Right ventricle myocardium superior (tissue), 1 donor: ENCODE data around the gene VPS13D. TPM values are rescaled to one million over a fixed set of nuclear protein-coding genes. Genes with fewer than 3 reads are reported as not detected.
"Not testable (repeated sequence)": the region's sequence is repeated elsewhere in the genome, so short reads cannot be mapped to it uniquely, and the experiment has no call there.

ENCODE experiments used
- ATAC-seq: fragments of 200-7000 bp; cut with Tn5 transposase; one replicate; pipeline ENCODE4 v1.9.1; 2020; ENCODE audit warnings: mild to moderate bottlenecking; ENCODE audit not compliant: poor library complexity
- DNase-seq: peaks from one replicate; pipeline ENCODE4 v3.0.0-alpha.2; 2020
- intact Hi-C: fragments of 100-400 bp; cut with DNase I; formaldehyde crosslinking; loops from one replicate; pipeline ENCODE4 v1.11.2; 2022
- total RNA-seq: library from RNA; stranded (reverse); fragmentation: NEBNext Ultra II Directional; extraction: Animal tissue kit (Norgen Biotek cat#: 25700); gene quantifications from one replicate; pipeline ENCODE4 v1.2.1, GENCODE V29; 2021
- donor health status: DM: no; HTN: yes; CAD: no; lungs with severe emphysema.

Gene VPS13D
- total RNA-seq, 1 donor from 2014 or later = 63.3 TPM

DNA sequence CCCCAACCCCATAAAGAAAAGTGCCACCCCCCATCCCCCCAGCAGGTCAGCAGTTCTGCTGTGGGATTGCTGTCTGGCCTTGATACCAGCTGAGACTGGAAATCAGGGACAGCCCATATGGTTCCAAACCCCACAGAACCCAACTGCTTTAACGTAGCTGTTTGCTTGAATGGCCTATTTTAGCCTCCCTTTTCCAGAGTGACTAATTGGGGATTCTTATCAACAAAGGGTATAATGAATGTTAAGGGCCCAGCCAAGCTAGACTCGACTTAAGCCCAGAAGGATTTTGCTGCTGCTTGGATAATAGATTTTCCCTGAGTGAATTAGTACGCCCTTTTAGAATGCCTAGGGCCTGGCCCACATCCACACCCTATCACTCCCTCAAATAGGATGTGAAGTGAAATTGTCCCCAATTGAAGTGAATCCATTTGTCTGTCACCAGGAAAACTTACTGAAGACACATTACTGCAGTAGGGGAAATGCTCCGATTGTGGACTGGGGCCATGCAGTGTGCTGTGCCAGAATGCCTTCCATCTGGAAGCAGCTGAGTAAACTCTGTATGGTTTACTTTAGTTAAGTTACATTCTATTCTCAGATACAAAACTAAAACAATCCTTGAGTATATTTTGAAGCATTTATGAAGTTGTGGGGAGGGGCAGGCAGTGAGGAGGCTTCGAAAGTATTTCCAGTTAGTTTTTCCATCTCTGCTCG, 231.2 kb downstream of the VPS13D start:
- peak; percentile 61 for ATAC-seq
- intact Hi-C loops = loop anchor here (5.0 kb wide), 1 partner anchor 141 kb away; no protein-coding TSS in a partner anchor
- DNase-seq = peak; percentile 81

DNA sequence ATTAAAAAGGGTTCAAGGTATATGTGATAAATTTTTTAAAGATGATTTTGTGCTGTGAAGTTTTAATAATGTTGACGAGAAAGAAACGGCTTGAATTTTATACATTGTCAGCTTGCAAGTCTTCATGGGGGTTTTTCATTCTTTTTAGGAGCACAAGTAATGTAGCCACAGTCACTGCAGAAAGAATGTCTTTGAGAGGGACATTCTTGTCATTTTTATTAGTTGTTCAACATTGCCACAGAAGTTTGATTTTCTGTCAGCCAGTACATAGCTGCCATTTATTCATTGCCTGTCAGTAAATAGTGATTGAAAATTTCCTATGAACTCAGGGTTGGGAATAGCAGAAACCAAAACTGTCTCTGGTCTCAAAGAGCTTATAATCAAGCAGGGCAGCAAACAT, 231.9 kb downstream of the VPS13D start:
- no peak for DNase-seq
- intact Hi-C loops = loop anchor here (5.0 kb wide), 1 partner anchor 141 kb away; no protein-coding TSS in a partner anchor
- no peak for ATAC-seq

DNA sequence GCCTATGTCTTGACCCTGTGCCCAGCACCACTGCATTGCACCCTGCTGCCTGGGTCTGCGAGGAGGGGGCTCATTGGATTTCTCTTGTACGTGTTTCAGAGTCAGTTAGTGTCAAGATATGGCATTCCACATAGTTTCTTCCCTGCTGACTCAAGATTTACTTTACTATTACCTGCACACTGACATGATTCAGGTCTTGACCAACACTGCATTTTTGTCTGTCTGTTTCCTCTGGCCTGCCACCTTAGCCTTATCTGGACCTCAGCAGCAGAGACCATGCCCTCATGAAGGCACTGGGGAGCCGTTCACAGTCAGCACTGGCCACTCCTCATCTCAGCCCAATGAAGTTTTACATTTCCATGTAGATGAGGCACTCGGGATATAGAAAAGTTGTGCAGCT, 232.8 kb downstream of the VPS13D start:
- intact Hi-C loops = loop anchor here (5.0 kb wide), 1 partner anchor 140 kb away; no protein-coding TSS in a partner anchor
- ATAC-seq (no peak), DNase-seq (no peak)

DNA sequence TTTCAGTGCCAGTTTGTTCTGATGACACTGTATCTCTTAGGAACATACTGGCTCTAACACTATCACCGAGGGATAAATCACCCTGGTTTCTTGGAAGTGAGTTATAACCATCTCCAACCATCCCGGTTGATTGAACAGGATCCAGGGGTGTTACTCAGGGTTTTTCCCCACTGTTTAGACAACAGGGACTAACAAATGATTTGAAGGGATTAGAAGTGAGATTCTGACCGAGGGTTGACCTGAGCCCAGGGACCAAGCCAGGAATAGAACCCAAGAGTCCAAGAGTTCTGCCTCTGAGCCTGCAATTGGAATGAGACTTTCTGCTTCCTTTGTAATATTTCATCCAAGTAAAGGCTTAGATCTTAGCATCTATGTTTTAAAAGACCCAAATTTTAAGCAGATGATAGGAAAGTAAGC, 234.2 kb downstream of the VPS13D start:
- peak; percentile 33 for ATAC-seq
- intact Hi-C loops = loop anchor here (5.0 kb wide), 1 partner anchor 138 kb away; no protein-coding TSS in a partner anchor
- DNase-seq = no peak

DNA sequence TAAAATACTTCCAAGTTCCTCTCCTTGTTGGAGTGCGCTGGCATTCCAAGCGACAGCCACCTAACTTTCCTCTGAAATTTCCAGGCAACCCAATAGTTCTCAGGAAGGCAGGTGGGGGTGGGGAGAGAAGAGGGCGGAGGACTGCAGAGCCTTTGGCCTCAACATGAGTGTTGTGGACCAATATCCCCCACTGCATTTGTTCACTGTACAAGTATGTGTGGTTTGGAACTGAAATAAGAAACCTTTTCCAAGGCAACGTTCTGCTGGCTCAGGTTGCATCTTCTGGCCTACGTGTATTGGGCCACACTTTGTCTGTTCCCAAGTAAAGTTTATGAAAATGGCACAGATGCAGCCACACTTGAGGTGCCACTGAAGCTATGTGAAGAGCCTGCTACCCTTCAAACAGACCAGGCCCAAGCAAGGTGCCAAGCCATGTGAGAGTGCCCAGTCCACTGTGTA, 234.8 kb downstream of the VPS13D start:
- ATAC-seq (peak; percentile 44), DNase-seq (no peak)
- intact Hi-C loops = loop anchor here (5.0 kb wide), 1 partner anchor 138 kb away; no protein-coding TSS in a partner anchor

DNA sequence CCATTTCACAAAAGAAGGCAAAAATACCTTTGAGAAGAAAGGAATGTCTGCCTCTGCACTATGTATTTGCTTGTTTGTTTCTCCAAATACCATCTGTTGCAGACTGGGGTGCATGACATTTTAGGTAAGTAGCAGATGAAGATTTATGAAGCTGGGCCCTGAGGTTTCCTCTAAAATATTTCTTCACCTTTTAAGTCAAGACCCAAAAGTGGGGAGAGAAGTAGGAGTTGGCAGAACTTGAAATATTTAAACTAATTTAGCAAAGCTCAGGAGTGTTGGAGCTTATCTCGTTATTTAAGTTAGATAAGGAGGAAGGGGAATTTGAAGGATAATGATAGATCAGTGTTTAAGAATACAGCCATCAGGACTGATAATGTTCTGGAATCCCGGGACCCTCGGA, 235.3 kb downstream of the VPS13D start:
- DNase-seq = no peak
- intact Hi-C loops = no loop called here
- no peak for ATAC-seq

DNA sequence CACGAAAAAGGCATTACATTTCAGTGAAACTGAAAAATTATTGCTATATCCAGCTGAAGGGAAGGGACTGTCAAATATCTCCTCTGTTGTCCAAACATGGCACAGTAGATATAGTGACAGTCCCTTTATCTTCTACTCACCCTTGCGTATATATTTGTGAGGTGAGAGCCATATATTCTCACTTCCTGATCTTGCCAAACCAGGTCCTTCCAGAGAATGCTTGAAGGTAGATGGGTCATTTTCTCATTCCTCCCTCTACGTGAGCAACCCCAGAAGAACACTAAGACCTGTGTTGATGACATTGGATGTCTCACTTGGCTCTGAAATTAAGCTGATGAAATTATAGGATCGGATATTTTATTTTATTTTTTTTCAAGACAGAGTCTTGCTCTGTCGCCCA, 237.0 kb downstream of the VPS13D start:
- intact Hi-C loops = no loop called here
- ATAC-seq (no peak), DNase-seq (no peak)

DNA sequence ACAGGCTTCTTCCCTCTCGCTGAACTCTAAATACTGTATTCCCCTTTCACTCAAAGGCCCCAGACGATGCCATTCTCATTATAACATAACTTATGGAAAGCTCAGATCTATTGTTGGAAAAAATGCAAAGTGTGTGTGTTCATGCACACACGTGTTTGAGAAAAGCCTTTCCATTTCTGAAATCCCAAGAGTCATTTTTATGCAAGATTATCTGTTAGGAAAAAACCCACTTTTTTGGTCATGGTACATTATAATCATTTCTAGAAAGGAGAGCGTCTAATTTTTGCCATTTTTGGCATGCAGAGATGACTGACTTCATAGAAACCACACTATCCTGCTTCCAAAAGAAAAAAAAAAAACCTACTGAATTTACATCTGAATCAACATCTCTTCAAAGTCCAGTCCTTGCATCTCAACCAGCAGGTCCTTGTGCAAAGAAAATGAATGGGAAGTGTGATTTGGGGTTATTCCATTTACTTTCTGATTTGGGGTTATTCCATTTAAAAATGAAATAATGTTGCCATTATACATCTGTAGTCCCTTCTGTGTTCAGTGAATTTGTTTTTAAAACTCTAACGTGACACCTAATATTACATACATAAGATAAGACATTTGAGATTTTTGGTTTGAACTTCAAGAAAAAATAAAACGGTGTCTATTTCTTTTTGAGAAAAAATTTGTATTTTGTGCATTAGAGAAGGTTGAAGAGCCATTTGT, 237.9 kb downstream of the VPS13D start:
- intact Hi-C loops = no loop called here
- DNase-seq = no peak
- no peak for ATAC-seq

DNA sequence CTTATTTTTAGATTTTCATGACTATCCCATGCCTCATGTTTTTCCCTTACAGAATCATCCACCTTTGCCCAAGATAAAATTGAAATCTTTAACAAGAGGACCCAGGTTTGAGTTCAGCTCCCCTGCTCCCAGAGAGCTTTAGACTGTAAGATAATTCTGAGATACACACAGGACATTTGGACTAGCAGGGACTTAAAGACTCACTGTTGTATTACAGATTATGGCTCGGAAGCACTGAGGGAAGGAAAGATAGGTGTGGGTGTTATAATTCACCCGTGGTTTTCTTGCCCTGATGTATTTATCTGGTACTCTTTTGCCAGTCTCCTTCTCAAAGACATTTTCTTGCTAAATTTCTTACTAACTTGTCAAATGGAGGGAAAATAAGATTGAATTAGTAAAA, 238.5 kb downstream of the VPS13D start:
- DNase-seq (no peak), ATAC-seq (no peak)
- intact Hi-C loops = no loop called here

DNA sequence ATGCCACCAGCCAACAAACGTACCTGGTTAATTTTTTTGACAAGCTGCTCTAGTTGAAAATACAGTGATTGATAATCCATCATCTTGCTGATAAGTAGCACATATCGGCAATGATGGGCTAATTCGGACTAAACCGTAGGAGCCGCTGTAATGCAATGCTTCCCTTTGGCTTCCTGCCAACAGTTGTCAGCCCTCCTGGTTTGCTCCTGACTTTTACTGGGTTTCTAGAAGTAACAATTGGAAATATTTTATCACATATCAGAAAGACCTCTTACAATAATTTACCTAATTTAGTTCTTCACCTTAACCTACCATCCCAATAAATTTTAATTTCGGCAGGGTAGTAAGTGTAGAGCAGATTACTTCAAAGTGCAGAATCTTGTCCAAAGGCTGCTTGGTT, 239.7 kb downstream of the VPS13D start:
- intact Hi-C loops = no loop called here
- no peak for DNase-seq
- ATAC-seq = no peak

DNA sequence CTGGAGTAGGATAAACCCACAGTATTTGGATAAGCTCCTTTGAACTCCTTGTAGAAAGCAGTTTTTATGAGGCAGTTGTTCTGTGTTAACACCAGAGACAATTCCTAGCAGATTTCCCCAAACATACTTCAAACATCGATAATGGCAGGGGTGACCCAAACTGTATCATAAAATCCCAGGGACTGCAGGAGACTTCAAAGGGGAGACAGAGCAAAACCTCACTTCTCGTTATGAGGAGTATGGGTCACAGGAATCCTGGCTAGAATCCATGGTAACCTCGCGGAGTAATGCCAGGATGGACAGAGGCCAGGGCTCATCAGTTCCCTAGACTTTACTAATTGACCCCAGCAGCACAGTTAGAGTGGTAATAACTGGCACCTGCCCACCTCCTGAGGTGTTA, 240.2 kb downstream of the VPS13D start:
- ATAC-seq (no peak), DNase-seq (no peak)
- intact Hi-C loops = no loop called here

DNA sequence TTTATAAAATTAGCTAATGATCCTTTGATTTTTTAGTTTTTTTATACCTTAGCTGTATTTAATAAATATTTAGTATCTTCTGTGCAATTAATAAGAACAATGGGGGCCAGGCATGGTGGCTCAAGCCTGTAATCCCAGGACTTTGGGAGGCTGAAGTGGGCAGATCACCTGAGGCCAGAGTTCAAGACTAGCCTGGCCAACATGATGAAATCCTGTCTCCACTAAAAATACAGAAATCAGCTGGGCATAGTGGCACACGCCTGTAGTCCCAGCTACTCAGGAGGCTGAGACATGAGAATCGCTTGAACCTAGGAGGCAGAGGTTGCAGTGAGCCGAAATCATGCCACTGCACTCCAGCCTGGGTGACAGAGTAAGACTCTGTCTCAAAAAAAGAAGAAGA, 241.1 kb downstream of the VPS13D start:
- DNase-seq, intact Hi-C loops, ATAC-seq: not testable (repeated sequence)

DNA sequence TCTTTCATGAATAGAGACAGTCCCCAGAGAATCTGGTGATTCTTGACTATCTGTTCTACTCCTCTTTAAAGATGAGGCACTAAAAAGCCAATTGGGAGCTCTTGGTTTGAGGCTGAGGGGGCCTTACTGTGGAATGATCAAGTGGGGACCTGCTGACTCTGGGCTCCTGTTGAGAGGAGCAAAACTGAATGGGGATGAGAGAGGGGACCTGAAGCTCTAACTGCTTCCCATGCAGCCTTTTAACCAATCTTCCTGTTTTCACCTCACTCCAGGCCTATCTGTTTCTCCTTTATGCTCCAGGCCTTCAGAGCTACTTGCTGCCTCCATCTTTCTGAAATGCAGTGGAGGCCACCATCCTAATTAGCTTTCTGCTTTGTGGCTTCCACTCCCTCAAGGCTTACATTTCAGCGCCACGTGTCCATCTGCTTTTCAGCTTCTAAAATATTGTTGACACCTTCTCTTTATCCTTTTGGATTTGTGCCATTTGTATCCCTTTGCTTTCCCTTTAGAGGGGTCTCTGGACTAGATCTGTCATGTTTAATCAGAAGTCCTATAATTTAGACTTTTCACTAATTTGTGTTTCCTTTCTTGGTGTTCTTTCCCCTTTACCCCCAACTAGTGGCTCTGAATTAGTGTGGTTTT, 242.4 kb downstream of the VPS13D start:
- DNase-seq (no peak), ATAC-seq (no peak)
- intact Hi-C loops = no loop called here

DNA sequence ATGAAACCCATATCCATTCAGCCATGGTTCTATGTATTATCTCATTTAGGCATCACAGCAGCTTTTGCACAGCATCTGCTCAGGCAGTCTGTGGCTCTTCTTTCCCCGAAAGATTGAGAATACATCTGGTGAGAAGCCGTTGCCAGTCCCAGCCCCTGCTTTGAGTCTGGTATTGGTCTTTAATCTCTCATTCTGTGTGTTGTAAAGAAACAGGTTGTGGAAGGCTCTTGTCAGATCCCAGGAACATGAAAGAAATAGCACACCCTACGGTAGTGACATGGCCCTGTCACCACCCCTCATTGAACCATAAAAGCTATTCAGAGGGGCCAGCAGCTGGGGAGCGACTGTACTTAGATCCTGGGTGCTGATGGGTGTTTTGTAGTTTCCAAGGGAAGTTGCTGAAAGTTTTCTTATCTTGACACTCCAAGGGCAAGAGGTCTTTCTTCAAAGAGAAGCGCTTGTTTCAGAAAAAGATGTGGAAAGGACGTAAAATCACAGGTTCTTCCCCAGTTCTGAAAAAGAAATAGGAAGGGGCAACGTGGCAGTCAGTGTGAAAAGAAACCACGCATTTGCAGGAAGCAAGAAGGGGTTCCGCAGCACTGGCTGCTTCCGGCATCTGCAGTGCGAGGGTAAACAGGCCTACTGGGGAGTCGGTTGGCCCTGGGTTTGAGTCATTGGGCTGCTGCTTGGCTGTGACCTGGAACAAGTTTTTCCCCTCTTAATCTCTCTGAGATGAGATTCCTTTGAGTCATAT, 243.1 kb downstream of the VPS13D start:
- DNase-seq (peak; percentile 43), ATAC-seq (peak; percentile 24)
- intact Hi-C loops = no loop called here

DNA sequence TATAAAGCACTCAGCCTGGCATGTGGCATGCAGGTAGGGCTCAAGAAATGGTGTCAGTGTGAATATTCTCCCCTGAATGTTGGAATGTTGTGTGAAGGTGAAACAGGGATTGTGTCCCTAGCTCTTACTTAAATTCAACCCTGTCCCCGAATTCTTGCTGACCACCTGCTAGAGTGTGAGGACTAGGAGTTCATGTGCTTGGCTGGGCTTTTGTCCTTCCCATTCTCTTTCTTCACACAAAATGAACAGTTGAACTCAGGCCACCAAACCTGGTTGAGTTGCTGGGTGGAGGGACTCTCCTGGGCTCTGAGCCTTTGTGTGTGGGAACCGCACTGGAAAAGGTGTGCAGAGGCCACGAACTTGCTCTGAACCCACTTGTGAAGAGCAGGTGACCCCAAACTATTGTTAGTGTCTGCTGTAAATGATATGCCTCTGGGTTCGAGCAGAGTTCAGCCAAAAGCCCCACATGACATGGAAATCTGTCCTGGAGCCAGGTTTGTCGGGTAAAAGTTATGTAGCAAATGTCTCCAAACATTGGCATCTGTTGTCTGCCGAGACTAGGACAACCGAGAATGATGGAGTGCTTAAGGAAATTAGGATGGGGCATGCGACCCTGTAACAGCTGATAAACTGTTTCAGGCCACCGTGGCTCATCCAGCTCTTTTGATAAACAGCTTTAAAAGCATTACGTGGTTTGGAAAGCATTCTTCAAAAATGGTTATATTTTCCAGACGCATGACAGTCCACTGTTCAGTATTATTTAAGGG, 243.9 kb downstream of the VPS13D start:
- intact Hi-C loops = no loop called here

DNA sequence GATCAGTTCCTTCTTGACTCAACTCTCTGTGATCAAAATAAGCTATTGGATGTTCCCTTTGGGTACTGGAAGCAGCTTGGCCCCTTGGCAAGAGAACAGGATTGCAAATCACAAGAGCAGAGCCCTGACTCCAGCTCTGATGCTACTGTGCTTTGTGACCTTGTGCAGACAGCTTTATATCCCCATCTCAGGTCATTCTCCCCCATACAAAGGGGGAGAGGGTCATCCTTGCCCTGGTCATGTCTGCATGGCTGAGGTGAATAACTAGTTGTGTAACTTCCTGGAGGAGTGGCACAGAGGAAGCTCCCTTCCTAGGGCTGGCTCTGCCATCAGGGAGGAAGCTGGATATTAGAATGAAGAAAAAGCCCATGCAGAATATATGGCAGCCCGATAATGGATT, 245.3 kb downstream of the VPS13D start:
- peak; percentile 14 for ATAC-seq
- peak; percentile 39 for DNase-seq
- intact Hi-C loops = loop anchor here (5.0 kb wide), 1 partner anchor 142 kb away; the partner anchor contains the start of gene DHRS3

More for the DNA sequence above, 243.9 kb downstream of the VPS13D start:
- DNase-seq (peak; percentile 48), ATAC-seq (peak; percentile 59)

DNA sequence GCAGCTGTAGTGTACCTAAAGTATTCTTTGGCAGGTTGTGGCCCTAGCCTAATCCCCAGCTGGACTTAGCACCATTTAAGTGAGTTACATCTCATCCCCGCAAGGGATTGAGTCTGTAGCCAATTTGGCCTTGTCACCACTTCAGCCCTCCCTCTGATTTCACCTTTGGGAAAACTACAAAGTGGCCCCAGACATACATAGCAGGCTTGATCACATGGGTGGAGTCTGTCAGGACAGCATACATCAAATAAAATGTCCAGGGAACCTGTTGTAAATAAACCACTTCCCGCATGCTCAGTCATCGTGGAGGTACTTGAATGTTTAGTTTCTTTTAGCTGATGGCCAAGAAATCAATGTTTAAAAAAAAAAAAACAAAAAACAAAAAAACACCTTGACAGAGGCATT, 245.7 kb downstream of the VPS13D start:
- intact Hi-C loops = loop anchor here (5.0 kb wide), 1 partner anchor 142 kb away; the partner anchor contains the start of gene DHRS3
- ATAC-seq = peak; percentile 47
- no peak for DNase-seq

DNA sequence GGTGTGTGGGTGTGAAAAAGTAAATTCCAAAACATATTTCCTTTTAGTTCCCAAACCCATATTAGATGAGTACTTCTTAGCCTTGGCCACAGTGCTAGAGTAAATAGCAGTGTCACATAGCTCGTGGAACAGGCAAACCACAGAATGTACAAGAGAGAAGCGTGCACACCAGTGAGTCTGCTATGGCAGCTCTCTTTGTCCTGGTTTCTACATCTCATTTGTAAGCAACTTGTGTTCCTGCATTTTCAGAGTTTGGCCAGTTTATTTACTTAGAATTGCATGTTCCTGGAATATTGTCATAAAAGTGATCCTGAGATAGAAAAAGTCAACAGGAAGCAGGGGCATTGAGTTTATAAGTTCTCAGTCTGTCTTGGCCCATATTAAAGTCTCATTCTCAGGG, 246.1 kb downstream of the VPS13D start:
- no peak for ATAC-seq

More for the DNA sequence above, 246.1 kb downstream of the VPS13D start:
- DNase-seq = no peak
- intact Hi-C loops = loop anchor here (5.0 kb wide), 1 partner anchor 141 kb away; the partner anchor contains the start of gene DHRS3
